ENCODE data around the gene COTL1. TPM values are rescaled to one million over a fixed set of nuclear protein-coding genes. Genes with fewer than 3 reads are reported as not detected.
"Not testable (repeated sequence)": the region's sequence is repeated elsewhere in the genome, so short reads cannot be mapped to it uniquely, and the experiment has no call there.

The COTL1 gene
- total RNA-seq, 2 donors from 2014 or later = 37.3 to 43.9 TPM

DNA sequence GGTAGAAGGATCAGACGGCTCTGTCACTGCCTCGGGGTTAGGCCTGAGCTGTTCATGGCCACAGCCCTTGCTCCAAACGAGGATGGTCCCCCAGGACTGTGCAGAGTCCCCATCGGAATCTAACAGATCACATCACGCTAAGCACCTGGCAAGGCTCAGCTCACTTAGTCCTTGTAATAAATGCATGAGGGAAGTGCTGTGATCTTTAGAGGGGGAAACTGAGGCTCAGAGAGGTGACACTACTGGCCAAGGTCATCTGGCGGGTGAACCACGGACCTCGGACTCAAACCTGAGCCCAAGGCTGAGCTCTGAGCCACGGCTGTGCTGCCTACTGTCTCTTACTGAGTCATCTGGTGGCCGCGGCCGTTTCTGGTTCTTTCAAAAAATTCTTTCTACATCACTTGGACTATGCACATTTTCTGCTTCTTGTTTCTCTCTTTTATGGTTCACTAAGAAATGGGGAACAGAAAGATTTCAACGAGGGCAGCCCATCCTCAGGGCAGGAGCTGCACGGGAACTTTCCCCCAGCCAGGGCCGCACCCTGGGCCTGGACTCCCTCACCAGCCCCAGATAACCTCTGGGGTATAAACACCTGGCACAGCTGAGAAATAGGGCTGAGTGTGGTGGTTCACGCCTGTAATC is 55.6 kb downstream of the COTL1 start:
- ATAC-seq (no peak), DNase-seq (peak; percentile 42)
- intact Hi-C loops (cut with DNase I) = no loop called here

DNA sequence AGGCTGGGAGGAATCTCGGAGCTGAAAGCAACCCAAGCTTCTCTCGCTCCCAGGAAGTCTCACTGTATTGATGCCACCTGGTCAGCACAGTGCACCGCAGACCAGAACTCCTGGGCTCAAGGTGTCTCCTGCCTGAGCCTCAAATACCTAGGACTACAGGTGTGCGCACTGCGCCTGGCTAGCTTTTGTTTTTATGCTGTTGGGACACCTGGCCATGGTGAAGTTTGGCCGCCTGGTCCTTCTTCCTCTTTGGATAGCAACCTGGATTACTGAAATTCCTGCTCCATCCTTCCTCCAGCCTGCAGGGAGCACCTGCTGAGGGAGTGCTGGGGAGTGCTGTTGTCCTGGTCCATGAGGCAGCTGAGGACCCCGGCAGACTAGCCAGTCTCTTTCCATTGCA is 56.6 kb downstream of the COTL1 start:
- DNase-seq (no peak), ATAC-seq (no peak)
- intact Hi-C loops (cut with DNase I) = no loop called here

DNA sequence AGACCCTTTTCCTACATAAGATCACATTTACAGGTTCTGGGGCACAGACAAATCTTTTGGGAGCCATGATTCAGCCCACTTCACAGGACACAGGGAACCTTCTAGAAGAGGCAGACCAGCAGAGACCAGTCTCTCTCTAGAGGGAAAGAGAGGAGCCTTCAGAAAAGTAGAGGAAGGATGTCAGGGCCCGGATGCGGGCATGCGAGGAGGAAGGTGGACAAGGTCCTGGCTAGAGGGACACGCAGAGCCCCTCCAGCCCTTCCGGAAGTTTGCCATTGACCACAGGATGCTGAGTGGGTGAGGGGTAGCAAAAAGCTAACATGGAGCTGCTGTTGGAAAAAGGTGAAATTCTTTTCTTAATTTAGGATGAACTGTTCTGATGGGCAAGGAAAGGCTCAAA is 57.6 kb downstream of the COTL1 start:
- ATAC-seq = no peak
- intact Hi-C loops (cut with DNase I) = no loop called here
- no peak for DNase-seq

DNA sequence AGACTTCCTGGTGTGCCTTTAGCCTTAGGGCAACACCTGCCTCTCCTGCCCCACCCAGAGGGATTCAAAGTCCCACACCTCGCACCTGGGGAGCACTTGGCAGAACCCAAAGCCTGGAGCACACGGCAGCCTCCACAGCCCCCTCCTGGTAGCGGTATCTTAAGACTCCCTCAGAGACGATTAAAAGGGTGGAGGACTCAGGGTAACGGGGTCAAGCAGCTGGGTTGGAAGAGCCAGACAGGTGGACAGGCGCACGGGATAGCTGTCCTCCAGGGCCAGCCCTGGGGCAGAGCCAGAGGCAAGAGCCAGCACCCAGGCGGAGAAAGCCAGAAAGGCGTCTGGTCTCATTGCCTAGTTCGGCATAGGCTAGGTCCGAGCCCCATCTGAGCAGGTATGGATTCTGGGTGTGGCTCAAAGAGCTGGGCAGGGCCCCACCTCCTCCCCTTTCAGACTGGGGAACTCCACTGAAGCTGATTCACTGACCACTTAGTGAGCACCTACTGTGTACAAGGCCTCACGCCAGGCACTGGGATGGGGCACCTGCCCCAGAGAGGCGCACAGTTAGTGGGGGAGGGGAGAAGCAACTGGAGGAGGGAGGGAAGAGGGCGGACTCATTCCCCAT is 58.5 kb downstream of the COTL1 start:
- no peak for ATAC-seq
- intact Hi-C loops (cut with DNase I) = no loop called here

DNA sequence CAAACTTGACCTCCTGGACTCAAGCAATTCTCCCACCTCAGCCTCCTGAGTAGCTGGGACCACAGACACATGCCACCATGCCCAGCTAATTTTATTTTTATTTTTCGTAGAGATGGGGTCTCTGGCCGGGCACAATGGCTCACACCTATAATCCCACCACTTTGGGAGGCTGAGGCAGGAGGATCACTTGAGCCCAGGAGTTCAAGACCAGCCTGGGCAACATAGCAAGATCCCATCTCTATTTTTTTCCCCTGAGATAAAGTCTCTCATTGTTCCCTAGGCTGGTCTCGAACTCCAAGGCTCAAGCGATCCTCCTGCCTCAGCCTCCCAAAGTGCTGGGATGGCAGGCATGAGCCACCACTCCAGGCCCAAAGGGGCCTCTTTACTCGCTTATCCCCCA is 59.0 kb downstream of the COTL1 start:
- DNase-seq; ATAC-seq; intact Hi-C loops (cut with DNase I): not testable (repeated sequence)

More for the DNA sequence above, 58.5 kb downstream of the COTL1 start:
- no peak for DNase-seq

DNA sequence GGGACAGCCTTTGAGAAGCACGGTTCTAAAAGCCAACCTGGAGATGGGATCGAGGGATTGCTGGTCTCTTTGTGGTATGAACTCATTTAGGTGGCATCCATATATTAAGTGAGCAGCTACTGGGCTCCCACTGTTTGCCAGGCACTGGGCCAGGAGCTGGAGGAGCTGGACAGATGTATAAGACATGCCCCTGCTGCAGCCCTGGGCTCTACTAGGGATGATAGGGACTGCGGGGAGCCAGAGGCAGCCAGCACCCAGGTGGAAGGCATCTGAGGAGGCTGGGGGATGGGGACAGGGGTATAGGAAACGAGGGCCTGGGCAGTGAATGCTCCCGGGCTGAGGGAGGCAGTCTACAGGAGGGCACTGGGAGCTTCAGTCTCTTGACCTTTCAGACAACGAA is 60.4 kb downstream of the COTL1 start:
- intact Hi-C loops (cut with DNase I) = no loop called here
- ATAC-seq (no peak), DNase-seq (no peak)

DNA sequence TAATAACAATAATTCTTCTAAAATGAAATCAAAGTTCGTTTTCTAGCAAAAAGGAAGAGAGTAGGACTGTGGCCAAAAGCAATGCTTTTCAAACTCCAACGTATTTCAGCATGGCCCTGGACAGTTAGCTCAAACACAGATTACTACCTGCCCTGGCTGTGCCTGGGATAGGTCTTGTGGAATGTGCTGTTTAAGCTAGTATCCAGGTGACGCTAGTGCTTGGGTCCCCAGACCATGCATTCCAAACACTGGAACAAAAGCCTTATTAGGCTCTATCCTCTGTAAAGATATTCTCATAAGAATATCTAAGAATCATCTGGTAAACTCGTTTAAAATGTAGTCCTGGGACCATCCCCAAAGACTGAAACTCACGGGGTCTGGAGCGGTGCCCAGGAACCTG is 60.8 kb downstream of the COTL1 start:
- ATAC-seq (no peak), DNase-seq (no peak)
- intact Hi-C loops (cut with DNase I) = no loop called here

DNA sequence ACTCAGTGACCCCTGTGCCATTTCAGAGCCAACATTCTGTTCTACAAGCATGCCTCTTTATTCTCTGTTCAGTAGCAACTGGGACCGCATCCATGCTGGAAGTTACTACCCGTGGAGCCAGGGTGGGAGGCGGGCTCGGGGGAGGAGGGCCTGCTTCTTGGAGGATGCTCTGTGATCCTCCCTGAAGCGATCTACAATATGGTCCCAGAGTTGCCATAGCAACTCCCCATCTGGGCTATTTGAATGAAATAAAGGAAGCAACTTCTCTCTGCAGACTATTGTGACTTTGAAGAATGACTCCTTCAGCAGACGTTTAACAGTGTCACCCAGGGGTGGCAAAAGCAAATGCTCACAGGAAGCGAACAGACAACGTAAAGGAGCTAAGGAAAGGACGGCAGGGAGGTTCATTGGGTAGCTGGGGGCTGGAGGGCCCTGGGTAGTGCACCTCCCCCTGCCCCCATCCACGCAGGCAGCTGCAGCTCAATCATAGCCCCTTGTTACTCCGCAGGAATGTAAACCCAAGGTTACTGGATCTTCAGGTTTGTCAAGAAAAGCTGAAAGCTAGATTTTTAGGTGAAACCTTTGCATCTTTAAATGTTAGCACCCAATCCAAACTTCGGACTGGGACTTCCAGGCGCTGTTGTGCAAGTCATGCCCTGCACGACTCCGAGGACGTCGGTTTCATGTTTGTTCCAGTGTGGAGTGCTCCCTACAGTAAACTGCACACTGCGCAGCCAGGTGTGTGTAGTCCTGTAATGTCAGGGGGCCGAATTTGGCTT is 62.3 kb downstream of the COTL1 start:
- DNase-seq = no peak
- ATAC-seq = no peak

DNA sequence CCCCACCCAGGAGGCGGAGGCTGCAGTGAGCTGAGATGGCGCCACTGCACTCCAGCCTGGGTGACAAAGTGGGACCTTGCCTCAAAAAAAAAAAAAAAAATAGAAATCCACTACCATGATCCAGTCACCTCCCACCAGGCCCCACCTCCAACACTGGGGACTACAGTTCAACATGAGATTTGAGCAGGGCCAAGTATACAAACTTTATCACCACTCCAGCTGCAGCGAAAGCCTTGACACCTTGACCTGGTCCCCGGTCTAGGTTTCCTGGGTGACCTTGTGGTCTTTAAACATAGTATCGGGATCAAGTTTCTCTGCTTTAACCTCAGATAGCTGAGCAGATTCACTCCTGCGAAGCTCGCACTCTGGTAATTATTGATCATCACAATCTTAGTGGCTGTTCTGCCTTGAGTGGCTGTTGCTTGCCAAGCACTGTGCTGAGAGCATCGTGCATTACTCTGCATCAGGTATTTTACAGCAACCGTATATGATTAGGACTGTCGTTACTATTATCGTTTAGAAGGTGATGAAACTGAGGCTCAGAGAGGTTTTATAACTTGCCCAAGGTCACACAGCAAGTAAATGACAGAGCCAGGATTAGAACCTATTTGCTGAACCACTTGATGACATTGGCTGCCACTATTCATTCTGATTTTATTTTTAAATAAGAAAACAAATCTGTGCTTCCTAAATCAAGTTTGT is 63.1 kb downstream of the COTL1 start:
- intact Hi-C loops (cut with DNase I) = no loop called here
- DNase-seq = no peak

More for the DNA sequence above, 62.3 kb downstream of the COTL1 start:
- intact Hi-C loops (cut with DNase I) = no loop called here

DNA sequence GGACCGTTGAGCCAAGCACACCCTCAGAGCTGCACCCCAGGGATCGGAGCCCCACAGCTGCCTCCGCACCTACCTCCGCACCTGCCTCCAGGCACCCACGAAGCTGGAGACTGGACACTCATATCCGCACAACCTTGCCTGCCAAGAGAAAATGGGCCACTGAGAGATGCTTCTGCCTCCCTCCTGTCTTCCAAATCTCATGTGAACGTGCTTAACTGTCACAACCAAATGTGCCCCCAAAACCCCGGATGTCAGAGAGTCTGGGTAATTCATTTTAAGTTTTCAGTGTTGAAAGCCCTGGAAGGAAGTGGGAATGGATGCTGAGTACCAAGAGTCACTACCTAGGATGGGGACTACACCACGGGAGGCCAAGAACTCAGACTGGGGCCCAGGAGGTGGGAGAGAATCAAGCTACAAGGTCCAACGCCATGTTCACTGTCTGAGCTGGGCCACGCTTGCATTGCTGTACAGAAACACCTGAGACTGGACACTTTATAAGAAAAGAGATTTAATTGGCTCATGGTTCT is 63.9 kb downstream of the COTL1 start:
- no peak for ATAC-seq
- intact Hi-C loops (cut with DNase I) = no loop called here
- DNase-seq = no peak

More for the DNA sequence above, 63.1 kb downstream of the COTL1 start:
- ATAC-seq = no peak

DNA sequence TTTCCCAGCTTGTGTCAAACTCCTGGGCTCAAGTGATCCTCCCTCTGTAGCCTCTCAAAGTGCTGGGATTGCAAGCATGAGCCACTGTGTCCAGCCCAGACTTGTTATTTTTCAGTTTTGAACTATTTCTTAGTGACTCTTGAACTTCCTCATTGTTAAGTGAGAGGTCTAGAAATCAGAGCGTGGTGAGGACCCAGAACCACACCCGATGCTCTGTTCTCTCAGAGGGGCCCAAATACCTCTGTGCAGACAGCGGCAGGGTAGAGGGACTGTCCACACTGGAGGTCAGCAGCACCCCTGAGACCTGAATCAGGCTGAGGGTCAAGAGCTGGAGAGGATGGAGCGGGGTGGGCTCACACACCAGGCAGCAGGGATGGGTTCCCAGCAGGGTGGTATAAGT is 65.7 kb downstream of the COTL1 start:
- no peak for ATAC-seq
- intact Hi-C loops (cut with DNase I) = no loop called here
- DNase-seq = no peak

DNA sequence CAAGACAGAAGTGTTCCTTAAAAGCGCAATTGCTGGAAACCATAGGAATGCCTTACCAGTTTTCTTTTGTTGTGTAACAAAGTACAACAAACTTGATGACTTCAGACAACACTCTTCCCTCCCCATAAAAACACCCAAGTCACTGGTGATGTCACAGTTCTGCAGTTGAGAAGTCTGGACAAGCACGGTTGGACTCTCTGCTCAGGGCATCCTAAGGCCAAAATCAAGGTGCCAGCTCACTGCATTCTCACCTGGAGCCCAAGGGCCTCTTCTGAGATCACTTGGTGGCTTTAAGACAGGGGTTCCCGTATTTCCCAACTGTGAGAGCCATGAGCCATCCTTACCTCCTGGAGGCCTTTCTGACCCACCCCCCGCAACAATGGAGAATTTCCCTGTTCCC is 67.8 kb downstream of the COTL1 start:
- ATAC-seq (no peak), DNase-seq (no peak)
- intact Hi-C loops (cut with DNase I) = no loop called here

DNA sequence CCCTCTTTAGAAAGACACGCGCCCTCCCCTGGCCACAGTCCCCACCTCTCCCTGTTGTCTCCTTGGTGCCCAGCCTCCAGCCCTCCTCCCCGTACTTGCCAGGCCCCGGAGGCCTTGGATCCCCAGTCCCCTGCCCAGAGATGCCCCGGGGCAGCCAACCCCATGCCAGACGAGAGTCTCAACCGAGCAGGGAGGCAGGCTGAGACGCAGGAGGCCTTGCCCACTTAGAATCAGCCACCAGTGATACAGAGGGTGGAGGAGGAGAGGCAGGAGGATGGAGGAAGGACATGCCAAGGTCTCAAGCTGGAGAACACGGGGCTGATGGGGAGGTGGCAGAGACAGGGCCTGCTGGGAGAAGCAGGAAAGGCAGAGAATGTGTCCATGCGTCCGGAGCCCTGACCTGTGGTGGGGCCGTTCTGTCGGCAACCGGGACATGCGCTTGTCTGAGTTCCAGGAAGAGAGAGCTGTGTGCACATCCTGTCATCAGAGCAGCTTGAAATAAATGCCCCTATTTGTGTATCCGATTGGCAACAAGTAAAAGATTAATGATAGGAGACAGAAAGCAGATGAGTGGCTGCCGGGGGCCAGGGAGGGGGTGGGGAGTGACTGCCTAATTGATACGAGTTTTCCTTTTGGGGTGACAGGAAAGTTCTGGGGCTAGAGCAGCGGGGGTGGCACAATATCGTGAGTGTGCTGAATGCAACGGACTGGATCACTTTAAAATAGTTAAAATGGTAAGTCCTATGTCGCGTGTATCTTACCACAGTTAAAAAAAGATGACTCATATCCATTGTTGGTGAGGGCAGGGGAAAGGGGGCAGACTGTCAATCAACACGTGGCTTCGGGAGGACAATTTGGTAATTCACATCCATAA is 68.7 kb downstream of the COTL1 start:
- ATAC-seq (peak; percentile 48 to 49), DNase-seq (no peak)
- intact Hi-C loops (cut with DNase I) = no loop called here

DNA sequence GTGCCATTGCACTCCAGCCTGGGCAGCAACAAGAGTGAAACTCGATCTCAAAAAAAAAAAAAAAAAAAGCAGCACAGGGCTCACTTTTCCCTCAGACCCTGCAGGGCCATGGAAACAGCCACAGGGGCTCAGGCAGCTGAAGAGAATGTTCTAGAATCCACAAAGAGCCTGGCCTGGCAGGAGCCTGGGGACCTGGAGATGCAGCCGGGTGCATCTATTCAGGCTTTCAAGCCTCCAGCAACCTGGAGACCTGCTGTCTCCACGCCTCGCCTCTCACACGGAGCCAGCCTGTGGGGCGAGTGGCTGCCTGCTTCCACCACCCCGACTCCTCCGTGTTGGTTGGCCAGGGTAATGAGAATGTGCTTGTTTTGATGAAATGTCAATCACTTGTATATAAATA is 69.4 kb downstream of the COTL1 start:
- intact Hi-C loops (cut with DNase I) = no loop called here
- DNase-seq (no peak), ATAC-seq (no peak)

DNA sequence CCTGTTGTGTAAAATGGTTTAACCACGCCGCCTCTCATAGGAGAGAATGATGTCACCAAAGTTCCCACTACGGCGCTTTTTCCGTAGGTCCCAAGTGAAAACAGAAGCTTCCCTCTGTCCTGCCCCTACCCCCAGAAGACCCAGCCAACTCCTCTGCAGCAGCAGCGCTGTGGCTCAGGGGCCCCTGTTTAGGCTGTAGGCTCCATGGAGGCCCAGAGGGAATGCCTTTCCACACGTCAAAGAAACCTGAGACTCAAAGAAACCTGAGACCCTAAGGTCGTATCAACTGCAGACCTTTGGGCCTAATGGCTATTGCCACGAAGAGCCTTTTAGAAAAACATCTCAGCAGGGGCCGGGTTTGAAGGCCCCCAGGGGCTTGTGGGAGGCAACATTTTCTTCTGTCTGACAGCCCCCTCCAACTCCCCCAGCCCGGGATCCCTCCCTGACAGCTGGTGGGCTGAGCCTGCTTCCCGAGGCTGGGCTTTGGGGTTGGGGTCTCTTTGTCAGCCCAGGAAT is 70.3 kb downstream of the COTL1 start:
- intact Hi-C loops (cut with DNase I) = no loop called here
- DNase-seq (no peak), ATAC-seq (no peak)

DNA sequence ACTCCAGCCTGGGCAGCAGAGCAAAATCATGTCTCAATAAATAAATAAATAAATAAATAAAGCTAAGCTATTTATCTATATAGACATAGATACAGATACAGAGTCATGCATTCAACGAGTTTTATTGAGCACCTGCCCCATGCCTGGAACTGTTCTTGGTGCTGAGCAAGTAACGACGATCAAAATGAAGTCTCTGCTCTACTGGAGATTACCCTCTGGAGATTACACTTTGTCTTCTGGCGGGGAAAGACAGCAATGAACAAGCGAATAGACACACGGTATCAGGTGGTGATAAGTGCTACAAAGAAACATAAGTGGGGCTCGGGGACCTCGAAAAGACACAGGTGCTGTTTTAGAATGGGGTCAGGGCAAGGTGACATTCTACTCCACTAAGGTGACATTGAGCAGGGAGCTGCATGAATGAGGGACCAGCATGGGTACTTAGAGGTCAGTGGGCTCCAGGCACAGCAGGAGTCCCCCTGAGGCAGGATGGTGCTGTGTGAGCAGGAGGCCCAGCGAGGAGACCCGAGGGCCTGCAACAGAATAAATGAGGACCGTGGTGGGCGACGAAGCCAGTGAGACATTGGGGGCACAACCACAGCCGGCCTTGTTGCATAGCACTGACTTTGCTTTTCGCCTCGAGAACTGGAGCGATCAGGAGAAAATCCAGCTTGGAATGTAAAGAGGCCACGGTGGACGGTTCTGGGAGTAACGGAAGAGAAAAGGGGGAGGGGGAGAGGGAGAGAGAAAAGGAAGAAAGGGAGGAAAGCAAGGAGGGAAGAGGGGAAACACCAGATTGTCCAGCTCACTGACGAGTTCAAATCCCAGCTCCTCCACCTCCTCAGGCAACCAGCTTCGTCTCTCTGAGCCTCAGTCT is 71.0 kb downstream of the COTL1 start:
- intact Hi-C loops (cut with DNase I) = no loop called here
- no peak for DNase-seq
- ATAC-seq = no peak

DNA sequence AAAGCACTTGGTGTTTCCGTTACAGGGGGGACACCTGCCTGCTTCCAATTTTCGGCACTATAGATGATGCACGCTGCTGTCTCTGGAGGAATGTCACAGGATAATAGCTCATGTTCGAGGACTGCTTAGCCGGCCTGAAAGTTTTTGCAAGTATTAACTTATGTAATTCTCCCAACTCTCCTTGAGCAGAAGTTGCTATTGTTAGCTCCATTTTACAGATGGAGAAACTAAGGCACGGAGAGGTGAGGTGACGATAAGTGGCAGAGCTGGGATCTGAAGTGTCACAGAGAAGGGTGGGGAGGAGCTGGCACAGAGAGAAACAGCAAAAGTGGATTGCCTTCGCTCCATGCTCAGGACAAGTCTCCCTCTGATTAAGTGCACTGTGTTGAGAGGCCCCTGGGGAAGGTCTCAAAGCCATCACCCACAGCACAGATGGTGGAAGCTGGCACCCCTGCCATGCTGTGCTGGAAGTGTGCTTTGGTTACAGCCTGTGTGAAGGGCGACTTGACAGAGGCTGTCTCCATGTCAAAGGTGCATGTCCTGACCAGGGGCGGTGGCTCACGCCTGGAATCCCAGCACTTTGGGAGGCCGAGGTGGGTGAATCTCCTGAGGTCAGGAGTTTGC is 72.7 kb downstream of the COTL1 start:
- intact Hi-C loops (cut with DNase I) = no loop called here
- DNase-seq (no peak), ATAC-seq (no peak)
